Measurements from ENCODE around the gene ATG2A.

ATG2A gene

GRCh38 chr11:64925536-64926436, 8.8 kb upstream of the ATG2A start:
- DNase-seq (ENCODE audit: low read depth, low spot score): no peak
- H3K27ac ChIP-seq: no peak overlapping the region

- no peak for DNase-seq (ENCODE audit: low read depth, low spot score)
- peak overlapping the region; percentile 80 for H3K27ac ChIP-seq
Measured at GRCh38 chr11:64924910-64925284, 7.9 kb upstream of the ATG2A start.

- H3K27ac ChIP-seq: peak within 1 kb of the TSS; percentile 80
- DNase-seq (ENCODE audit: low read depth, low spot score): peak; percentile 76
Measured at GRCh38 chr11:64923944-64924909, 7.2 kb upstream of the ATG2A start, which contains the start of gene PPP2R5B. PPP2R5B (plus strand) TSS chr11:64924689; CDS start chr11:64925735, 1,046 bp downstream.

- H3K27ac ChIP-seq: no peak overlapping the region
- DNase-seq (ENCODE audit: low read depth, low spot score): no peak
Measured at GRCh38 chr11:64923151-64923661, 6.2 kb upstream of the ATG2A start.

GRCh38 chr11:64921384-64921783, 4.4 kb upstream of the ATG2A start:
- H3K27ac ChIP-seq: no peak overlapping the region
- no peak for DNase-seq (ENCODE audit: low read depth, low spot score)

GRCh38 chr11:64920124-64920523, 3.1 kb upstream of the ATG2A start:
- H3K27ac ChIP-seq: no peak overlapping the region
- no peak for DNase-seq (ENCODE audit: low read depth, low spot score)

GRCh38 chr11:64919627-64920026, 2.6 kb upstream of the ATG2A start:
- DNase-seq (ENCODE audit: low read depth, low spot score): no peak
- no peak overlapping the region for H3K27ac ChIP-seq

GRCh38 chr11:64918017-64918416, 1.0 kb upstream of the ATG2A start:
- no peak for DNase-seq (ENCODE audit: low read depth, low spot score)
- H3K27ac ChIP-seq: peak overlapping the region; percentile 51

GRCh38 chr11:64917663-64917995, 620 bp upstream of the ATG2A start:
- DNase-seq (ENCODE audit: low read depth, low spot score): no peak
- H3K27ac ChIP-seq: peak overlapping the region; percentile 51

- peak overlapping the region; percentile 60 for H3K27ac ChIP-seq
- DNase-seq (ENCODE audit: low read depth, low spot score): no peak
Measured at GRCh38 chr11:64916040-64916774, 802 bp downstream of the ATG2A start.

- H3K27ac ChIP-seq: peak overlapping the region; percentile 60
- no peak for DNase-seq (ENCODE audit: low read depth, low spot score)
Measured at GRCh38 chr11:64915376-64915887, 1.6 kb downstream of the ATG2A start.

- no peak for DNase-seq (ENCODE audit: low read depth, low spot score)
- no peak overlapping the region for H3K27ac ChIP-seq
Measured at GRCh38 chr11:64914123-64914522, 2.9 kb downstream of the ATG2A start.

- no peak for DNase-seq (ENCODE audit: low read depth, low spot score)
- no peak overlapping the region for H3K27ac ChIP-seq
Measured at GRCh38 chr11:64913171-64913727, 3.8 kb downstream of the ATG2A start.

GRCh38 chr11:64911689-64912088, 5.3 kb downstream of the ATG2A start:
- no peak overlapping the region for H3K27ac ChIP-seq
- DNase-seq (ENCODE audit: low read depth, low spot score): no peak

GRCh38 chr11:64911142-64911541, 5.9 kb downstream of the ATG2A start:
- H3K27ac ChIP-seq: no peak overlapping the region
- no peak for DNase-seq (ENCODE audit: low read depth, low spot score)

GRCh38 chr11:64910451-64911093, 6.4 kb downstream of the ATG2A start:
- no peak overlapping the region for H3K27ac ChIP-seq

GRCh38 chr11:64909653-64910343, 7.2 kb downstream of the ATG2A start:
- DNase-seq (ENCODE audit: low read depth, low spot score): no peak
- no peak overlapping the region for H3K27ac ChIP-seq

More at GRCh38 chr11:64910451-64911093, 6.4 kb downstream of the ATG2A start:
- no peak for DNase-seq (ENCODE audit: low read depth, low spot score)

GRCh38 chr11:64908766-64909165, 8.2 kb downstream of the ATG2A start:
- no peak overlapping the region for H3K27ac ChIP-seq
- DNase-seq (ENCODE audit: low read depth, low spot score): no peak

GRCh38 chr11:64906314-64906635, 10.7 kb downstream of the ATG2A start:
- no peak for DNase-seq (ENCODE audit: low read depth, low spot score)
- H3K27ac ChIP-seq: no peak overlapping the region
